ENCODE data around the gene NFIB.

Gene NFIB

GRCh38 chr9:14218253-14218652, 95.7 kb downstream of the NFIB start:
- no peak for FAIRE-seq
- no peak for DNase-seq (ENCODE audit: low spot score)

GRCh38 chr9:14216612-14217194, 97.2 kb downstream of the NFIB start:
- no peak for DNase-seq (ENCODE audit: low spot score)
- FAIRE-seq, result no peak

GRCh38 chr9:14215614-14216013, 98.3 kb downstream of the NFIB start:
- FAIRE-seq, result no peak

GRCh38 chr9:14214693-14215092, 99.2 kb downstream of the NFIB start:
- DNase-seq (ENCODE audit: low spot score) (no peak), FAIRE-seq (no peak)

More at GRCh38 chr9:14215614-14216013, 98.3 kb downstream of the NFIB start:
- DNase-seq (ENCODE audit: low spot score), result no peak

- FAIRE-seq (no peak), DNase-seq (ENCODE audit: low spot score) (no peak)
Observed at GRCh38 chr9:14214065-14214684, 99.8 kb downstream of the NFIB start.

GRCh38 chr9:14213504-14213903, 100.4 kb downstream of the NFIB start:
- no peak for DNase-seq (ENCODE audit: low spot score)
- FAIRE-seq, result no peak

- FAIRE-seq (no peak), DNase-seq (ENCODE audit: low spot score) (no peak)
Observed at GRCh38 chr9:14212697-14213420, 101.1 kb downstream of the NFIB start.

GRCh38 chr9:14212077-14212476, 101.9 kb downstream of the NFIB start:
- DNase-seq (ENCODE audit: low spot score), result no peak
- no peak for FAIRE-seq

- FAIRE-seq, result no peak
- DNase-seq (ENCODE audit: low spot score), result no peak
Observed at GRCh38 chr9:14211564-14211963, 102.4 kb downstream of the NFIB start.

- DNase-seq (ENCODE audit: low spot score), result no peak
- FAIRE-seq, result no peak
Observed at GRCh38 chr9:14210428-14210827, 103.5 kb downstream of the NFIB start.

- FAIRE-seq (no peak), DNase-seq (ENCODE audit: low spot score) (no peak)
Observed at GRCh38 chr9:14209399-14210345, 104.3 kb downstream of the NFIB start.

- no peak for FAIRE-seq
- DNase-seq (ENCODE audit: low spot score), result no peak
Observed at GRCh38 chr9:14207352-14207995, 106.5 kb downstream of the NFIB start.

GRCh38 chr9:14205463-14205862, 108.5 kb downstream of the NFIB start:
- DNase-seq (ENCODE audit: low spot score) (peak; percentile 12), FAIRE-seq (no peak)

GRCh38 chr9:14203356-14204056, 110.4 kb downstream of the NFIB start:
- no peak for FAIRE-seq
- no peak for DNase-seq (ENCODE audit: low spot score)

GRCh38 chr9:14198841-14199455, 115.0 kb downstream of the NFIB start:
- DNase-seq (ENCODE audit: low spot score), result no peak
- FAIRE-seq, result no peak

- DNase-seq (ENCODE audit: low spot score) (no peak), FAIRE-seq (no peak)
Observed at GRCh38 chr9:14198047-14198840, 115.7 kb downstream of the NFIB start.

- DNase-seq (ENCODE audit: low spot score), result no peak
- no peak for FAIRE-seq
Observed at GRCh38 chr9:14197325-14197858, 116.5 kb downstream of the NFIB start.

- no peak for DNase-seq (ENCODE audit: low spot score)
- FAIRE-seq, result no peak
Observed at GRCh38 chr9:14193328-14193990, 120.5 kb downstream of the NFIB start.

All from urothelium cell line (cell line).